Measurements from ENCODE around the gene AOC1. TPM values are rescaled to one million over a fixed set of nuclear protein-coding genes. Genes with fewer than 3 reads are reported as not detected.

AOC1 gene
- total and polyA plus RNA-seq, 9 donors, result 0.26 to 0.95 TPM; not detected in 7

DNA sequence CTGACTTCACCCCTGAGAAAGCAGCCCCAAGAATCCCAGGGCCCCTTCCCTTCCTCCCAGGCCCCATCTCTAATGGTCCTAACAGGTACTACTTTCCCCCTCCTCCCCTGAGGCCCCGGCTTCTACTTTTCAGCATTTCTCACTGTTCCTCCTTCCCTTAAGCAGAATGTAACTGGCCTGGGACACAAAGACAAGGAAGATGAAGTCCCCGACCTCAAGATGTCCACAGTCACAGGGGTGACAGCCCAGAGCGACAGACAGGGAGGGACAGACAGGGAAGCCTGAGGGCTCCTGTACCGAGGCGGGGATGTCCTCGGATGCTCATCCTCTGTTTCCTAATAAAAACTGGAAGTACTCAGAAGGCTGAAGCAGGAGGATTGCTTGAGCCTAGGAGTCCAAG, 11.6 kb downstream of the AOC1 start:
- no peaks in the 10 kb centered on the region for H3K36me3 ChIP-seq
- no peaks in the 10 kb centered on the region for H3K4me1 ChIP-seq (ENCODE audit: insufficient read depth)
- H3K27ac ChIP-seq, result no peak overlapping the region
- TF ChIP-seq POLR2A (IDR thresholded peaks at IDR 0.05), result no peak
- TF ChIP-seq, protein P1, sequence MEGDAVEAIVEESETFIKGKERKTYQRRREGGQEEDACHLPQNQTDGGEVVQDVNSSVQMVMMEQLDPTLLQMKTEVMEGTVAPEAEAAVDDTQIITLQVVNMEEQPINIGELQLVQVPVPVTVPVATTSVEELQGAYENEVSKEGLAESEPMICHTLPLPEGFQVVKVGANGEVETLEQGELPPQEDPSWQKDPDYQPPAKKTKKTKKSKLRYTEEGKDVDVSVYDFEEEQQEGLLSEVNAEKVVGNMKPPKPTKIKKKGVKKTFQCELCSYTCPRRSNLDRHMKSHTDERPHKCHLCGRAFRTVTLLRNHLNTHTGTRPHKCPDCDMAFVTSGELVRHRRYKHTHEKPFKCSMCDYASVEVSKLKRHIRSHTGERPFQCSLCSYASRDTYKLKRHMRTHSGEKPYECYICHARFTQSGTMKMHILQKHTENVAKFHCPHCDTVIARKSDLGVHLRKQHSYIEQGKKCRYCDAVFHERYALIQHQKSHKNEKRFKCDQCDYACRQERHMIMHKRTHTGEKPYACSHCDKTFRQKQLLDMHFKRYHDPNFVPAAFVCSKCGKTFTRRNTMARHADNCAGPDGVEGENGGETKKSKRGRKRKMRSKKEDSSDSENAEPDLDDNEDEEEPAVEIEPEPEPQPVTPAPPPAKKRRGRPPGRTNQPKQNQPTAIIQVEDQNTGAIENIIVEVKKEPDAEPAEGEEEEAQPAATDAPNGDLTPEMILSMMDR (IDR thresholded peaks at IDR 0.05), result no peak
- no peak for TF ChIP-seq EP300 (IDR thresholded peaks at IDR 0.05)
- H3K4me3 ChIP-seq, result no peak overlapping the region
- H3K9me3 ChIP-seq, result peaks cover 0 to 8% of the 10 kb centered on the region in 2 donors
- WGBS, 3 donors, result 89 to 93% (median 91%) methylated on average over 6 of the region's 6 CpGs
- H3K27me3 ChIP-seq, result no peaks in the 10 kb centered on the region
- intact Hi-C loops (cut with DNase I), result loop anchor here in 1 of 4 donors (5.0 kb wide), 1 partner anchor 87 kb away; no protein-coding TSS in a partner anchor
- DNase-seq, result peak in 1 of 5 donors; percentile 0

DNA sequence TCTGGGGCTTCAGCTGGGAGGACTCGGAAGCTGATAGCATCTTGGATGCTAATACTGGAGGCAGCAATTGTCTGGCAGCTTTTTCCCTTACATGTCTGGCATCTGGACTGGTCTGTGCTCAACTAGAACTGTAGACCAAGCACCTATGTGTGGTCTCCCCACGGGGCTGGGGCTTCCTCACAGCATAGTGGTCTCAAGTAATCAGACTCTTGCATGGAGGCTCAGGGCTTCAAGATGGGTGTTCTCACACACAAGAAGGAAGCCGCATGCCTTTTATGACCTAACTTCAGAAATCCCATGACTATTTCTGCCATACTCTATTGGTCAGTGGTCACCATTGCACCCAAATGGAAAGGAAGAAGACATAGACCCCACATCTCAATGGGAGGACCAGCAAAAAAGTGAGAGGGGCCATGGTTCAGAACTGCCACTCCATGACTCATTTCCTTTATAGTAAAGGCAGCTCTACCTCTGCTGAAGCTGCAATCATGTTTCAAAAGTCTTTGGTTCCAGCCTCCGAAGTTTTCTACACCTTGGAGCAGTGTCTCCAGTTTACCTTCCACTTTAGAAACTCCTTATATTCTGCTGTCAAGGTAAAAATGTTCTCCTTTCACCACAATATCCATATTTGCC, 14.7 kb downstream of the AOC1 start:
- peaks cover 0 to 8% of the 10 kb centered on the region in 2 donors for H3K9me3 ChIP-seq
- no peaks in the 10 kb centered on the region for H3K36me3 ChIP-seq
- no peaks in the 10 kb centered on the region for H3K4me1 ChIP-seq (ENCODE audit: insufficient read depth)
- WGBS, 3 donors, result 75 to 86% (median 79%) methylated on average over 4 of the region's 4 CpGs
- no peak overlapping the region for H3K4me3 ChIP-seq
- H3K27me3 ChIP-seq, result no peaks in the 10 kb centered on the region
- no peak for DNase-seq
- TF ChIP-seq EP300 (IDR thresholded peaks at IDR 0.05), result no peak
- TF ChIP-seq, protein P1 (IDR thresholded peaks at IDR 0.05), result no peak
- no peak overlapping the region for H3K27ac ChIP-seq
- intact Hi-C loops (cut with DNase I), result no loop called here

DNA sequence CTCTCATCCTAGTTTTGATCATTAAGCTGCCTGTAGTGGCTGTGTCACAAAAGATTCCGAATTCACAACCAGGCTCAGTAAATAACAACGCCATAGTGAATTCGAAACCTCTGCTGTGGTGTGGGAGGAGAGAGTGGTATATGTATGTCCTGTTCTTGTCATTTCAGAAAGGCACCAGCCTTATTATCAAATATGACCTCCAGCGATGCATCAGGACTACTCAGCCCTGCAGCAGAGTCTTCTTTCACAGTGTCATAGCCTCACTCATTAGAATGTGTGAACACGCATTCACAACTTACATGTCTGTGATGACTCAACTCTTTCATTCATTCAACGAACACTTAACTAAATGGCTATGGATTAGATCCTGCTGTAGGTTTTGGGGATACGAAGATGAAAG, 15.3 kb downstream of the AOC1 start:
- TF ChIP-seq, protein P1 (IDR thresholded peaks at IDR 0.05), result no peak
- TF ChIP-seq EP300 (IDR thresholded peaks at IDR 0.05), result no peak
- TF ChIP-seq POLR2A (IDR thresholded peaks at IDR 0.05), result no peak
- 88 to 97% (median 95%) methylated on average over 7 of the region's 7 CpGs for WGBS, 3 donors

DNA sequence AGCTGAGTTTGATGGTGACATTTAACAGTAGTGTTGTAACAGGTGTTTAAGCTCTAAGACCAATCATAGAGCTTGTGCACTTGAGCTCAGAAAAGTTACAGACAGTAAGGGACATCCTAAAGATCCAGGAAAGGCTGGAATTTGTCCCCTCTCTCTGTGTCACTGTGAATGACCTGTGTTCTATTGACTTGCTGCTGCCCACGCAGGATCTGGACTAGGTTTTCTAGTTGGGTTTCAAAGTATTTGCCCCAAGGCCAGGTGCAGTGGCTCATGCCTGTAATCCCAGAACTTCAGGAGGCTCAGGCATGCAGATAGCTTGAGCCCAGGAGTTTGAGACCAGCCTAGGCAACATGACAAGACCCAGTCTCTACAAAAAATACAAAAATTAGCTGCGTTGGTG, 17.1 kb downstream of the AOC1 start:
- TF ChIP-seq, protein P1 (IDR thresholded peaks at IDR 0.05), result no peak
- TF ChIP-seq EP300 (IDR thresholded peaks at IDR 0.05) (no peak), POLR2A (IDR thresholded peaks at IDR 0.05) (no peak)
- DNase-seq, result no peak
- Histone ChIP-seq H3K4me3 (no peak overlapping the region), H3K27ac (no peak overlapping the region), H3K9me3 (peaks cover 0 to 8% of the 10 kb centered on the region in 2 donors), H3K4me1 (ENCODE audit: insufficient read depth) (no peaks in the 10 kb centered on the region), H3K36me3 (no peaks in the 10 kb centered on the region), H3K27me3 (no peaks in the 10 kb centered on the region)
- intact Hi-C loops (cut with DNase I), result no loop called here
- 77 to 85% (median 81%) methylated on average over 2 of the region's 2 CpGs for WGBS, 3 donors

More for the DNA sequence above, 15.3 kb downstream of the AOC1 start:
- no peak for DNase-seq
- Histone ChIP-seq H3K36me3 (no peaks in the 10 kb centered on the region), H3K9me3 (peaks cover 0 to 8% of the 10 kb centered on the region in 2 donors), H3K27ac (no peak overlapping the region), H3K27me3 (no peaks in the 10 kb centered on the region), H3K4me3 (no peak overlapping the region), H3K4me1 (ENCODE audit: insufficient read depth) (no peaks in the 10 kb centered on the region)
- intact Hi-C loops (cut with DNase I), result no loop called here
